Fibroblast of the aortic adventitia (primary cell): ENCODE measurements around the gene SPDYE4. TPM values are rescaled to one million over a fixed set of nuclear protein-coding genes. Genes with fewer than 3 reads are reported as not detected.

Source experiments
- DNase-seq: peaks from one replicate; pipeline ENCODE4 v3.0.0-alpha.2; 2010; ENCODE audit warnings: low read depth
- H3K4me3 ChIP-seq: 2 replicates; pipeline ENCODE4 v1.5.1; 2011; ENCODE audit warnings: low read depth, mild to moderate bottlenecking, control low read depth, low read length, moderate library complexity
- total RNA-seq: library from RNA; depleted of rRNA; stranded (reverse); fragments of >200 nt; gene quantifications from 2 replicates; pipeline ENCODE4 v1.2.3, GENCODE V29; 2012; ENCODE audit warnings: low replicate concordance
- TF ChIP-seq, protein P1 (sequence below): IDR thresholded peaks from 2 replicates; pipeline ENCODE4 v1.5.1; 2011; ENCODE audit warnings: mild to moderate bottlenecking, low read length, control low read depth, inconsistent platforms; ENCODE audit not compliant: insufficient read depth

SPDYE4 gene
- total RNA-seq, 1 donor = not detected

DNA sequence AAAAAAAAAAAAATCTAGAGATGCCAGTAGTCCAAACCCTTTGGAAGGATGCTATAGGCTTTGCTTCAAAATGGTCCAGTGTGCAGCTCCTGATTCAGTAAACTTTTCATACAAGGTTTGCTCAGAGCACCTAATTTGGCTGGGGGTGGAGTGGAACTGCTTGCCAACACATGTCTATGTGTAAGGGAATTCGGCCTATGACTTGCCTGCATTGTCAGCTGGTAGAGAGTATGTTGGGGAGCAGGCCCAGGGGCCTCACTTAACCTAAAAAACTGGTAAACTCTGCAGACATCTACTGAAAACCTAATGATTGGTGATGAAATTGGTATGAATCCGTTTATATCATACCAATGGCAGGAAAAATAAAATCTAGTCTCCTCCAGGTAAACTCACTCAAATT lies 42.3 kb upstream of the SPDYE4 start:
- TF ChIP-seq, protein P1, sequence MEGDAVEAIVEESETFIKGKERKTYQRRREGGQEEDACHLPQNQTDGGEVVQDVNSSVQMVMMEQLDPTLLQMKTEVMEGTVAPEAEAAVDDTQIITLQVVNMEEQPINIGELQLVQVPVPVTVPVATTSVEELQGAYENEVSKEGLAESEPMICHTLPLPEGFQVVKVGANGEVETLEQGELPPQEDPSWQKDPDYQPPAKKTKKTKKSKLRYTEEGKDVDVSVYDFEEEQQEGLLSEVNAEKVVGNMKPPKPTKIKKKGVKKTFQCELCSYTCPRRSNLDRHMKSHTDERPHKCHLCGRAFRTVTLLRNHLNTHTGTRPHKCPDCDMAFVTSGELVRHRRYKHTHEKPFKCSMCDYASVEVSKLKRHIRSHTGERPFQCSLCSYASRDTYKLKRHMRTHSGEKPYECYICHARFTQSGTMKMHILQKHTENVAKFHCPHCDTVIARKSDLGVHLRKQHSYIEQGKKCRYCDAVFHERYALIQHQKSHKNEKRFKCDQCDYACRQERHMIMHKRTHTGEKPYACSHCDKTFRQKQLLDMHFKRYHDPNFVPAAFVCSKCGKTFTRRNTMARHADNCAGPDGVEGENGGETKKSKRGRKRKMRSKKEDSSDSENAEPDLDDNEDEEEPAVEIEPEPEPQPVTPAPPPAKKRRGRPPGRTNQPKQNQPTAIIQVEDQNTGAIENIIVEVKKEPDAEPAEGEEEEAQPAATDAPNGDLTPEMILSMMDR = no peak
- no peak for DNase-seq

DNA sequence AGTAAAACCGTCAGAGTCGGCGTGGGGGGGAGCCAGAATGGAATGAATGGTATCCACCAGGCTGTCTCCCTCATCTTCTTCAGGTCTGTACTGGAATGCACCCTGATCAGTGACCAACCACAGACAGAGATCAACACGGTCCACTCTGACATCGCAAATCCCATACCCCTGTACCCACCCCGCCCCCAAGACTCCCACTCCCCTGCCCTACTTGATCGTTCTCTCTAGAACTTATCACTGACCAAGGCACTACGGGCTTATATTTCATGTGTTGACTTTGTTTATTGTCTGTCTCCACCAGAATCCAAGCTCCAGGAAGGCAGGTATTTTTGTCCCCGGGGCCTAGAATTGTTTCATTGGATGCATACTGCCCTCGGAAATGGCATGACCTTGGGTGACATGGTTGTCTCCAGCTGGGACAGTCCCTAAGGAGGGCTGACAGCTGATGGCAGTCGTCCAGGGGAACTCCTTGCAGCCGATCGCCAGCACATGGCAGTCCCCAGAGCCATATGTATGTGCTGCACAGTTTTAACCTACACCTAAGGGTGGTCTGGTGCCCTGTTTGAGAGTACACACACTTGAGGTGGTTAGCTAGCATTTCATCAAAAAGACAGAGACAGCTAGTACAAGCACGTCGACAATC lies 41.3 kb upstream of the SPDYE4 start:
- TF ChIP-seq, protein P1 = no peak
- no peak overlapping the region for H3K4me3 ChIP-seq
- DNase-seq = no peak

More for the DNA sequence above, 42.3 kb upstream of the SPDYE4 start:
- no peak overlapping the region for H3K4me3 ChIP-seq

DNA sequence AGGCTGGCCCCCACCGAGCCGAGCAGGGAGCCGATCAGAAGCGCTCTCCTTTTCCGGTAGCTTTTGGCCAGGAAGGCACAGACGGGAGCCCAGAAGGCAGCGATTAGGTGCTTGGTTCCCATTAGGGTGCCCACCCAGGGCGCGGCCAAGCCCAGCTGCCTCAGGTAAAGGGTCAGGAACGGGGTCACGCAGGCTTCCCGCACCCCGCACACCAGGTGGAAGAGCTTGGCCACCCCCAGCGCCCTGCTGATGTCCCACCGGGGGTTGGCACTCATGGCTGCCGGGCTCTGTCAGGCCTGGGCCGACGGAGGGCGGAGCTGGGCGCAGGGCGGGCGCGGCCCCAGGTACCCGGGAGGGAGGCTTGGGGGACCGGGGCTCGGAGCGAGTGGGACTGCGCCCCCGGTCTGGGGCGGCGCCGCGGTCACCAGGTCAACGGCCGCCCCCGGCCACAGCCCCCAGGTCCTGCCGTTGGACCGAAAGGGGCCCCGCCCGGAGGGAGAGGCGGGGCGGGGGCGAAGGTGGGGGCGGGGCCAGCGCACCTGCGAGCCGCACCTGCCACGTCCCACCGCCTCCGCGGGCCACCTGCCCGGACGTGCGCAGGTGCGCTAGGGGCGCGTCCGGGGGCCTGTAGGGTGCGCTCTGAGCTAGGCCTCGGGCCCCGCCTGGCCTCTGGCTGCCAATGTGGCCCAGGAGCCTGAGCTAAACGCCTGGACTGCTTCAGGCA lies 40.7 kb upstream of the SPDYE4 start, which contains the start of gene MFSD6L:
Gene MFSD6L (minus strand): TSS at position 520 of the 724 bp plus-strand sequence. CDS start 245 bp downstream, at position 275.
- no peak within 1 kb of the TSS for H3K4me3 ChIP-seq
- no peak for DNase-seq
- TF ChIP-seq, protein P1 = no peak

DNA sequence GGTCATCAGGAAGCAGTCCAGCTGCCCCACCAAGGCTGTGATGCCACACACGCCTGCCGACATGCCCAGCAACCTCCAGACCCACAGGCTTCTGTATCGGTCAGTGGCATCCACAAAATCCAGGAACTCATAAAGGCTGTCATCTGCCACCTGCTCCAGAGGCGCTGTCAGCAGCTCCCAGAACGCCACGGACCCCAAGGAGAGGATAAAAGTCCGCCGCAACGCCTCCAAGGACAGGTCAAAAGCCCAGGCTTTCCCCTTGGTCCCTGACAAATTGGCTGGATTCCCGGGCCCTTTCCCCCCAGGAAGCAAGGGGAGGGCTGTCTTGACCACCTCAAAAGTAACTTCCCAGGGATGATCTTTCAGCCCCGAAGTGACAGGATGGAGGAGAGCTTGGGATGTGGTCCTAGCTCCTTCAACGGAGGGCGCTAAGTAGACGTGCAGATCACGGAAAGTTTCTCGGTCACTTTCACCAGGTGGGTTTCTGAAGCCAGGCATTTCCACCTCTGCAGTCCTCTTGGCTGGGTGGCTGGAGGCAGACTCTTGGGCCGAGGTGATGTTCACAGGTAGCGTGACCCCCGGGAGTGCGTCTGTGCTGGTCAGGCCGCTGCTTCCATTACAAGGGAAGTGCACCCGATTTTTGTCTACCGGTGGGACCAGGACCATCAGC lies 40.0 kb upstream of the SPDYE4 start:
- no peak overlapping the region for H3K4me3 ChIP-seq
- TF ChIP-seq, protein P1 = no peak
- no peak for DNase-seq

DNA sequence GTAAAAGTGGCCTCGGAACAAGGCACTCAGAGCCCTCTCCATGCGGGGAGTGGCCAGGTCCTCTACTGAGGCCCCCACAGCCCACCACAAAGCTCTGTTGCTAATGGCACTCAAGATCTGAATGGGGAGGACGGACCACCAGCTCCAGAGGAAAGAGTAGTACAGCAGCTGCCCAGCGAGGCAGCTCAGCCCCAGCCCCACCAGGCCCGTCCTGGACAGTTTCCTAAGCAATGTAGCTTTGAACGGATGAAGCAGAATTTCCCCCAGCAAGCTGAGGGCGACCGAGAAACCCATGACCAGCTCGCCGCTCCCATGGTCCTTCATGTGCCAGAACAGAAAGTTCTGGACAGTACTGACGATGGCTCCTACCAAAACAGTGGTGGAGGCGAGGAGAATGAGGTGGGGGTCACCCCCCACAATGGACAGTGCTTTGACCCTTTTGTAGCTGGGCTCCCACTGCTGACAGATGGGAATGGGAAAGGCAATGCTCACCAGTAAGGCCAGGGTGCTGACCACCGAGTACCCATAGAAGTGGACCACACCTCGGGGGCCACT lies 39.4 kb upstream of the SPDYE4 start:
- DNase-seq = no peak
- no peak overlapping the region for H3K4me3 ChIP-seq
- TF ChIP-seq, protein P1 = no peak

DNA sequence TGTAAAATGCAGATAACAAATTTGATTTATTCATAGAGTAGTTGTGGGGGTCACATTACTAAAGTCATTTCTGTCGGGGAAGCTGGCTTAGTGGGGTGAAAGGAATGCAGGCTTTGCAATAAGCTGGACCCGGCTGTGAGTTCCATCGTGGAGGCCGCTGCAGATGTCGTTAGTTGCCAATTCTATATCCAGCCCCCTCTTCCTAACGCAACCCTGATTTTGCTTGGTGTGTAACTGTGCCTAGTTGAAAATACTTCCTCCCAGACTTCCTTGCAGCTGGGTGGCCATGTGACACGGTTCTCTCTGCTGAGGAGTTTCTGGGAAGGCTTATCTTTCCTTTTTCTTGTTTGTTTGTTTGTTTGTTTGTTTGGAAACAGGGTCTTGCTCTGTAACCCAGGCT lies 36.3 kb upstream of the SPDYE4 start:
- peak; percentile 10 for DNase-seq
- no peak overlapping the region for H3K4me3 ChIP-seq
- TF ChIP-seq, protein P1 = no peak
